ENCODE measurements around the gene FAM174B.

FAM174B gene

GRCh38 chr15:92633418-92633817, 22.2 kb downstream of the FAM174B start:
- no peak for DNase-seq (ENCODE audit: low read depth, low spot score)
- Histone ChIP-seq H3K27ac (no peak overlapping the region), H3K4me3 (no peak overlapping the region), H3K9ac (ENCODE audit: insufficient read length) (no peak overlapping the region), H3K36me3 (ENCODE audit: insufficient read depth, low read length) (no peaks in the 10 kb centered on the region), H3K9me3 (ENCODE audit: low read depth, low read length) (no peaks in the 10 kb centered on the region)
- TF ChIP-seq FOXP2 (optimal IDR thresholded peaks at IDR 0.05; ENCODE audit: control extremely low read depth, extremely low read length, insufficient read depth): no peak
- TF ChIP-seq POLR2AphosphoS5 (IDR thresholded peaks at IDR 0.05; ENCODE audit: borderline replicate concordance, low read depth, low read length): no peak
- no peak for TF ChIP-seq EZH2 (IDR thresholded peaks at IDR 0.05)

GRCh38 chr15:92633001-92633400, 22.6 kb downstream of the FAM174B start:
- no peak for TF ChIP-seq EZH2 (IDR thresholded peaks at IDR 0.05)
- TF ChIP-seq FOXP2 (optimal IDR thresholded peaks at IDR 0.05; ENCODE audit: control extremely low read depth, extremely low read length, insufficient read depth): no peak
- no peak for TF ChIP-seq POLR2AphosphoS5 (IDR thresholded peaks at IDR 0.05; ENCODE audit: borderline replicate concordance, low read depth, low read length)
- H3K4me3 ChIP-seq: no peak overlapping the region
- no peak for DNase-seq (ENCODE audit: low read depth, low spot score)
- H3K9me3 ChIP-seq (ENCODE audit: low read depth, low read length): no peaks in the 10 kb centered on the region
- H3K36me3 ChIP-seq (ENCODE audit: insufficient read depth, low read length): no peaks in the 10 kb centered on the region
- H3K9ac ChIP-seq (ENCODE audit: insufficient read length): no peak overlapping the region
- H3K27ac ChIP-seq: no peak overlapping the region

- Histone ChIP-seq H3K27ac (no peak overlapping the region), H3K4me3 (no peak overlapping the region), H3K36me3 (ENCODE audit: insufficient read depth, low read length) (no peaks in the 10 kb centered on the region), H3K9me3 (ENCODE audit: low read depth, low read length) (no peaks in the 10 kb centered on the region), H3K9ac (ENCODE audit: insufficient read length) (no peak overlapping the region)
- no peak for DNase-seq (ENCODE audit: low read depth, low spot score)
- TF ChIP-seq POLR2AphosphoS5 (IDR thresholded peaks at IDR 0.05; ENCODE audit: borderline replicate concordance, low read depth, low read length) (no peak), EZH2 (IDR thresholded peaks at IDR 0.05) (no peak), FOXP2 (optimal IDR thresholded peaks at IDR 0.05; ENCODE audit: control extremely low read depth, extremely low read length, insufficient read depth) (no peak)
These were observed 23.9 kb downstream of the FAM174B start for GRCh38 chr15:92631721-92632120.

- no peak for TF ChIP-seq EZH2 (IDR thresholded peaks at IDR 0.05)
- TF ChIP-seq POLR2AphosphoS5 (IDR thresholded peaks at IDR 0.05; ENCODE audit: borderline replicate concordance, low read depth, low read length): no peak
- TF ChIP-seq FOXP2 (optimal IDR thresholded peaks at IDR 0.05; ENCODE audit: control extremely low read depth, extremely low read length, insufficient read depth): no peak
These were observed 25.5 kb downstream of the FAM174B start for GRCh38 chr15:92629975-92630626.

GRCh38 chr15:92629276-92629974, 26.1 kb downstream of the FAM174B start:
- Histone ChIP-seq H3K9me3 (ENCODE audit: low read depth, low read length) (no peaks in the 10 kb centered on the region), H3K9ac (ENCODE audit: insufficient read length) (no peak overlapping the region), H3K27ac (no peak overlapping the region), H3K36me3 (ENCODE audit: insufficient read depth, low read length) (no peaks in the 10 kb centered on the region), H3K4me3 (no peak overlapping the region)
- TF ChIP-seq EZH2 (IDR thresholded peaks at IDR 0.05): no peak
- TF ChIP-seq FOXP2 (optimal IDR thresholded peaks at IDR 0.05; ENCODE audit: control extremely low read depth, extremely low read length, insufficient read depth): no peak
- TF ChIP-seq POLR2AphosphoS5 (IDR thresholded peaks at IDR 0.05; ENCODE audit: borderline replicate concordance, low read depth, low read length): no peak
- DNase-seq (ENCODE audit: low read depth, low spot score): no peak

More at GRCh38 chr15:92629975-92630626, 25.5 kb downstream of the FAM174B start:
- H3K4me3 ChIP-seq: no peak overlapping the region
- no peak overlapping the region for H3K9ac ChIP-seq (ENCODE audit: insufficient read length)
- no peak for DNase-seq (ENCODE audit: low read depth, low spot score)
- no peaks in the 10 kb centered on the region for H3K36me3 ChIP-seq (ENCODE audit: insufficient read depth, low read length)
- H3K27ac ChIP-seq: no peak overlapping the region
- no peaks in the 10 kb centered on the region for H3K9me3 ChIP-seq (ENCODE audit: low read depth, low read length)

GRCh38 chr15:92627014-92627413, 28.6 kb downstream of the FAM174B start:
- TF ChIP-seq EZH2 (IDR thresholded peaks at IDR 0.05) (no peak), FOXP2 (optimal IDR thresholded peaks at IDR 0.05; ENCODE audit: control extremely low read depth, extremely low read length, insufficient read depth) (no peak), POLR2AphosphoS5 (IDR thresholded peaks at IDR 0.05; ENCODE audit: borderline replicate concordance, low read depth, low read length) (no peak)
- Histone ChIP-seq H3K4me3 (no peak overlapping the region), H3K36me3 (ENCODE audit: insufficient read depth, low read length) (no peaks in the 10 kb centered on the region), H3K9me3 (ENCODE audit: low read depth, low read length) (no peaks in the 10 kb centered on the region), H3K9ac (ENCODE audit: insufficient read length) (no peak overlapping the region), H3K27ac (no peak overlapping the region)
- no peak for DNase-seq (ENCODE audit: low read depth, low spot score)

- H3K9me3 ChIP-seq (ENCODE audit: low read depth, low read length): no peaks in the 10 kb centered on the region
- TF ChIP-seq FOXP2 (optimal IDR thresholded peaks at IDR 0.05; ENCODE audit: control extremely low read depth, extremely low read length, insufficient read depth) (no peak), POLR2AphosphoS5 (IDR thresholded peaks at IDR 0.05; ENCODE audit: borderline replicate concordance, low read depth, low read length) (no peak), EZH2 (IDR thresholded peaks at IDR 0.05) (no peak)
- peak overlapping the region; percentile 51; the same call in 1 of the 2 replicates for H3K4me3 ChIP-seq
- no peak for DNase-seq (ENCODE audit: low read depth, low spot score)
- no peaks in the 10 kb centered on the region for H3K36me3 ChIP-seq (ENCODE audit: insufficient read depth, low read length)
- no peak overlapping the region for H3K9ac ChIP-seq (ENCODE audit: insufficient read length)
- no peak overlapping the region for H3K27ac ChIP-seq
These were observed 30.2 kb downstream of the FAM174B start for GRCh38 chr15:92625251-92625980.

GRCh38 chr15:92624401-92624991, 31.1 kb downstream of the FAM174B start:
- TF ChIP-seq FOXP2 (optimal IDR thresholded peaks at IDR 0.05; ENCODE audit: control extremely low read depth, extremely low read length, insufficient read depth) (no peak), POLR2AphosphoS5 (IDR thresholded peaks at IDR 0.05; ENCODE audit: borderline replicate concordance, low read depth, low read length) (no peak), EZH2 (IDR thresholded peaks at IDR 0.05) (no peak)
- DNase-seq (ENCODE audit: low read depth, low spot score): no peak
- H3K4me3 ChIP-seq: peak overlapping the region; percentile 51; the same call in 1 of the 2 replicates
- no peaks in the 10 kb centered on the region for H3K9me3 ChIP-seq (ENCODE audit: low read depth, low read length)
- H3K9ac ChIP-seq (ENCODE audit: insufficient read length): no peak overlapping the region
- H3K27ac ChIP-seq: no peak overlapping the region
- no peaks in the 10 kb centered on the region for H3K36me3 ChIP-seq (ENCODE audit: insufficient read depth, low read length)
